Embryonic facial prominence (tissue), 1 donor: ENCODE measurements around the gene IFNL1.
"Not testable (repeated sequence)": the region's sequence is repeated elsewhere in the genome, so short reads cannot be mapped to it uniquely, and the experiment has no call there.

Source experiments
- DNase-seq: peaks from one replicate; pipeline ENCODE4 v3.0.0-alpha.2; 2016; ENCODE audit errors: extremely low spot score

Gene IFNL1

DNA sequence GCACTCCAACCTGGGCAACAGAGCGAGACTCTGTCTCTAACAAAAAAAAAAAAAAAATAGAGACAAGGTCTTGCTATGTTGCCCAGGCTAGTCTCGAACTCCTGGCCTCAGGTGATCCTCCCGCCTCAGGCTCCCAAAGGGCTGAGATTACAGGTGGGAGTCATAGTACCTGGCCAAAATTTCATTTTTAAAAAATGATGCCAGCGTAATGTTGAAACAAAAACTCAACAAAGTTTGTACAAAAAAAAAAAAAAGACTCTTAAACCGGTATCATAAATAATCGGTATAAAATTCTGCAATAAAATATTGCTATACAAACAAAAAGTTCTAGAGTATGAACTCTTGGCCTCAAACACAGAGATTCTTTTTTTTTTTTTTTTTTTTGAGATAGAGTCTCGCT, 36.1 kb downstream of the IFNL1 start:
- DNase-seq = no peak

DNA sequence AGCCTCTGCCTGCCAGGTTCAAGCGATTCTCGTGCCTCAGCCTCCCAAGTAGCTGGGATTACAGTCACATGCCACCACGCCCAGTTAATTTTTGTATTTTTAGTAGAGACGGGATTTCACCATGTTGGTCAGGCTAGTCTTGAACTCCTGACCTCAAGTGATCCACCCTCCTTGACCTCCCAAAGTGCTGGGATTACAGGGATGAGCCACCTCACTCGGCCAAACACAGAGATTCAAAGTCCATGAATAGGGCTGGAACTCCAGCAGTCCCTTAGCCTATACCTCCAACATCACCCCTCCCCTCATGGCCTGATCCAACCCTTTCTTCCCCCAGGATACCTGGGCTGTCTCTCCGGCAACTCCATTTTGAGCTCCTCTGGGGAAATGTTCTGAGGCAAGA, 36.5 kb downstream of the IFNL1 start:
- not testable (repeated sequence) for DNase-seq

DNA sequence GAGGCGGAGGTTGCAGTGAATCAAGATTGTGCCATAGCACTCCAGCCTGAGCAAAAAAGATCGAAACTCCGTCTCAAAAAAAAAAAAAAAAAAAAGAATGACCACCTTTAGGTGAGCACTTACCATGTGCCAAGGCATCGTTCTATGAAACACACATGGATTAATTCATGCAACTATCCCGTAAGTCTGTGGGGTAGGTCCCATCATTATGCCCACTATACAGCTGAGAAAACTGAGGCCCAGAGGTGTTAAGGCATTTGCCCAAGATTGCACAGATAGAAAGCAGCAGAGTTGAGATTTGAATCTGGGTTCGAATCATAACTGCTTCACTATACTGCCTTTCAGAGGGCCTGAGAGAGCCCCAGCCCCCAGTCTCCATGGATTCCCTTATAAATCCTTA, 37.3 kb downstream of the IFNL1 start:
- DNase-seq = no peak

DNA sequence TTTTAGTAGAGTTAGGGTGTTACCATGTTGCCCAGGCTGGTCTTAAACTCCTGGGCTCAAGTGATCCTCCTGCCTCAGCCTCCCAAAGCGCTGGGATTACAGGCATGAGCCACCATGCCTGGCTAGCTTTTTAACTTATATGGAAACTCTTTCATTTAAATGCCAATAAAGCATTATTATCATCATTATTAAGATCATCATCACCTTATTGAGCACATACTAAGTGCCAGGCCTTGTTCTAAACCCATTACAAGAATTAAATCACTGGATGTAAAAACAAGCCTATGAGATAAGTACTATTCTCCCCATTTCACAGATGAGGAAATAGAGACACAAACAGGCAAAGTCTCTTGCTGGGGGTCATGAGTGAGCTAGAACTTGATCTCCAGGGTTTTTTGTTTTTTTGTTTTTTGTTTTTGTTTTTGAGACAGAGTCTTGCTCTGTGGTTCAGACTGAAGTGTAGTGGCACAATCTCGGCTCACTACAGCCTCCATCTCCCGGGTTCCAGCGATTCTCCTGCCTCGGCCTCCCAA, 38.3 kb downstream of the IFNL1 start:
- no peak for DNase-seq

DNA sequence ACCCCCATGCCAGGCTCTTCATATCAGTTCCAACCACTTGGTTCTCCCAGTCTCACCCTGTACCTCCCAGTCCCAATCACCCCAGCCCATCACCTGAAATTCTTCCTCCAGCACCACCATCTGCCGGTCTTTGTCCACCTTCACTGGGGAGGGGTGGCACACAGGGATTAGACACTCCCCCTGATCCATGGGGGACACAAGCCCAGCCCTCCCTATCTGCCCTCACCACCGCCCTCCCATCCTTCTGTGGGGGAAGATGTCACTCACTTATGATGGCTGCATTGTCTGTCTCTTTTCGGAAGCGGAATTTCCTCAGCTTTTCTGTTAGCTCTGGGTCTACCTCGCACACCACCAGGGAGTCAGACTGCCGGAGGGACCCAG, 39.0 kb downstream of the IFNL1 start:
- DNase-seq = no peak

DNA sequence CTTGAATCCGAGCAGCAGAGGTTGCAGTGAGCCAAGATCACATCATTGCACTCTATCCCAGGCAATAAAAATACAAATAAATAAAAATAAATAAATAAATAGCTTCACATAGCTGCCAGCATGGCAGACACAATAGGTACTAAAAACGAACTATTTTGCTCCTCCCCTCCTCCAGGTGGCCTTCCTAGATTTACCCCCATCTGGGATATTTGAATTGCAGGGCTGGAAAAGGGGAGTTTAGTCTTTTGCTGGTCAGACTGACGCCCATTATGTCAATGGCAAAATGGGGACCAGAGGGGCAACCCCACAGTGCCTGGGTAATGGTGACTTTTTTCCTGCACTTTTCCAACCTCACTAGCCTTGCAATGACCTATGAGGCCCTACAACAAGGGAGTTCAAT, 40.3 kb downstream of the IFNL1 start:
- DNase-seq = no peak

DNA sequence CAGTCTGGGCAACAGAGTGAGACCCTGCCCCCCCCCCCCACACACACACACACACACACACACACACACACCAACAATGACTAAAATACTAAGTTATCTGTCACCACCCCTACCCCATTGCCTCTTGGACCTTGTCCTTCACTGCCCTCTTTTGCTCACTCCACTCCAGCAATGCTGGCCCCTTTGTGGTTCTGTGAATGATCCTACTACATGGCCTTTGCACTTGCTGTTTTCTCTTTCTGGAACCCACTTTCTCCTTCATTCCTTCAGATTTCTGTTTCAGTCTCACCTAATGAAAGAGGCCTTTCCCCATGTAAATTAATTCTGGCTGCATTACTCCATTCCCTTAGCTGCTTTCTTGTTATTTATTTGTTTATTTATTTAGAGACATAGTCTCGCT, 43.5 kb downstream of the IFNL1 start:
- DNase-seq = no peak

DNA sequence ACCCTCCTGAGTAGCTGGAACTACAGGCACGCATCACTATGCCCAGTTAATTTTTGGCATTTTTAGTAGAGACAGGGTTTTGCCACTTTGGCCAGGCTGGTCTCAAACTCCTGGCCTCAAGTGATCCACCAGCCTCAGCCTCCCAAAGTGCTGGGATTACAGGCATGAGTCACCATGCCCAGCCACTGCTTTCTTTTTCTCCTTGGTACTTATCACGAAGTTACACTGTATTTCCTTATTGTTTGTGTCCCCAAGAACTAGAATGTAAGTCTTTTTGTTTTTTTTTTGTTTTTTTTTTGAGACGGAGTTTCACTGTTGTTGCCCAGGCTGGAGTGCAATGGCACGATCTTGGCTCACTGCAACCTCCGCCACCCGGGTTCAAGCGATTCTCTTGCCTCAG, 43.9 kb downstream of the IFNL1 start:
- DNase-seq = not testable (repeated sequence)

DNA sequence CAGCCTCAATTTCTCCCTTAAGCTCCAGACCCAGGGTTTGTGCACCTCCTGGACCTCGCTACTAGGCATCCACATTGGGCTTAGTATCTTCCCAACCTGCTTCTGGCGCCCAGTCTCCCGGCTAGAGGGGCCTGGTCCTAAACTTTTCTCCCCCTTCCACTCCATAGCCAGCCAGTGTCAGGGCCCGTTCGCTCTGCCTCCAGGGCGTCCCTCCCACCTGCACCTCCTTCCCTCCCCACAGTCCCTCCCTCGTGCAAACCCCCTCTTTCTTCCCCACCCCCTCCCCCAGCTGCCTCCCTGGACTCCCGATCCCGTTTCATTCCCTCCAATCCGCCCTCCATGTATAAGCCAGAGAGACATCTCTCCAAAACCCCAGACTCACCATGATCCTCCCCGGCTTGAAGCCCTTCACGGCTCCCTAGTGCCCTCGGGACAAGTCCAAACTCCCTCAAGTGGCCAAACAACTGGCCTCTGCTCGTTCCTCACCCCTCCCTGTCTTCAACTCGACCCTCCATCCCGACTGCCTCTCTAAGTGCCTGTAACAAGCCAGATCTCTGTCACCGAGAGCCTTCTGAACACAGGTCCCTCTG, 45.0 kb downstream of the IFNL1 start:
- no peak for DNase-seq

DNA sequence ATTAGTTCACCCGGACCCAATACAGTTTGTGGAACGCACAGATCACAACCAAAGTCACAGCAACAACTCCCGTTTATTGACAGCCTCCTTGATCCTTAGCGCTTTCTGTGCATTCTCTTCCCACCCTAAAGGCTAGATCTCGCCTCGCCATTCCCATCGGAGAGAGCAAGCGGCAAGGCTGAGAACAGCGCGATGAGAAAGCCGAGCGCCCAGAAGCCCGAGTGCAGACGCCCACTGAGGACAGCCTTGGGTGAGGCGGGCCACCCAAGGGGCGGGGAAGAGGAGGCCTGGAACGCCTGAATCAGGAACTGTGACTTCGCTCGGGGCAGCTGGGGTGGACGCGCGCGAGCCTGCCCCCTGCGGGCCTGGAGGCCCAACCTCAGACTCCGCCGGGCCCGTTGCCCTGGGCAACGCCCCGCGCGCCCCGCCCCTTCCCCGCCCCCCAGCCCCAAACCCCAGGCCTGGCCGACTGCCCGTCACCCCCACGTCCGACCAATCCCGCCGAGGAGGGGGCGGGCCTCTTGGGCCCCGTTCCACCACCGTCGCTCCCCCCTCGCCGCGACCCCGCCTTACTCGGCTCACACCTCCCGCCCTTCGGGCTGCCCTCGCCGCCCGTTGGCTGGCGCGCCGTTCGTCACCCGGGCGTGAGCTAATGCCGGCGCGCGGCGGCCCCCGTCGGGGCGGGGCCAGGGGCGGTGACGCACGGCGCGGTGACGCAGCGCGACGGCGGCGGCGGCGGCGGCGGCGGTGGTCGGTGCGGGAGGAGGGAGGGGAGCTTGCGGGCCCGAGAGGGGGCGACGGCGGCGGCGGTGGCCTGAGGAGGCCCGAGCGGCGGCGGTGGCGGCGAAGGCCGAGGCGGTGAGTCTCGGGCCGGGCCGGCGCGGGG, 45.8 kb downstream of the IFNL1 start, which contains the start of gene SAMD4B:
Gene SAMD4B, plus strand, starts transcription at position 703 of the 886 bp plus-strand sequence. CDS start 14,473 bp downstream, outside the sequence.
- DNase-seq = peak; percentile 96

DNA sequence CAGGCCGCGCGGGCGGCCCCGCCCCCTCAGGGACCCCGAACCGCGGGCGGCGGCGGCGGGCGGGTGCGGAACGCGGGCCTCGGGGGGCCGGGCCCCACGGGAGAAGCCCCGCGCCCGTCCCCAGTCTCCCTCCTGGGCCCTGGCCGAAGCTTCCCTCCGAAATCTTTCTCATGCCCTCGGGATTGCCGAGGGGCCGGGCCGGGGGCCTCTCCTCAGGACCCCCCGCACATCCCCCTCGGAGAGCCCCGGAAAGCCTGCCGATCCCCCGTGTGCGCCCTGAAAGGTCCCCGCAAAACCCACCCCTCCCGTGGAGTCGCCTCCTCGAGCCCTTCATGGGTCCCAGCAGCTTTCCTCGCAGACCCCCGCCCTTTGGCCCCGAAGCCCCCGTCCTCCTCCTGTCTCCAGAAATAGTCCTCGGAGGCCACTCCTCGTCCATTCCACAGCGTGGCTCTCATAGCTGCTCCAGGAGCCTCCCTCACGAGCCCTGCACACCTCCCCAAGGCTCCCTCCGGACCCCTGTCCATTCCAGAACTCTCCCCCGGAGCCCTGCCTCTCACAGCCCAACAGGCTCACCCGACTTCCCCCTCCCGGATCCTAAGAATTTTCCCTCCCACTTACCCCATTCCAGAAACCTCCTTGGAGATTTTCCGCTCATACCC, 46.6 kb downstream of the IFNL1 start:
- no peak for DNase-seq

DNA sequence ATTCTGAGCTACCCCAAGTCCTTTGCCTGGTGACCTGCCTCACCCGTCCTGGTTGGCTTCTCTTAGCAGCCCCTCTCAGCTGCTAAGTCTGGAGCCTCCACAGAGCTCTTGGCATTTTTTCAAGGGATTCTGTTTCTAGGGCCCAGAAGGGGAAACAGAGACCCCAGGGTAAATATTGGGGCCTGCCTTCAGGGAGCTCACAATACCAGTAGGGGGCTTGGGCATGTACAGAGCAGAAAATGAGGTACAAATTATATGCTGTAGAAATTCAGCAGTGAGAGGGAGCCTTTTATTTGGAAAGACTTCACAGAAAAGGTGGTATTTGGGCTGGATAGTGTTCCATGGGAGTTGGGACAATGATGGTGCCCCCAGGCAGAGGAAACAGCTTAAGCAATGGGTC, 49.7 kb downstream of the IFNL1 start:
- no peak for DNase-seq

DNA sequence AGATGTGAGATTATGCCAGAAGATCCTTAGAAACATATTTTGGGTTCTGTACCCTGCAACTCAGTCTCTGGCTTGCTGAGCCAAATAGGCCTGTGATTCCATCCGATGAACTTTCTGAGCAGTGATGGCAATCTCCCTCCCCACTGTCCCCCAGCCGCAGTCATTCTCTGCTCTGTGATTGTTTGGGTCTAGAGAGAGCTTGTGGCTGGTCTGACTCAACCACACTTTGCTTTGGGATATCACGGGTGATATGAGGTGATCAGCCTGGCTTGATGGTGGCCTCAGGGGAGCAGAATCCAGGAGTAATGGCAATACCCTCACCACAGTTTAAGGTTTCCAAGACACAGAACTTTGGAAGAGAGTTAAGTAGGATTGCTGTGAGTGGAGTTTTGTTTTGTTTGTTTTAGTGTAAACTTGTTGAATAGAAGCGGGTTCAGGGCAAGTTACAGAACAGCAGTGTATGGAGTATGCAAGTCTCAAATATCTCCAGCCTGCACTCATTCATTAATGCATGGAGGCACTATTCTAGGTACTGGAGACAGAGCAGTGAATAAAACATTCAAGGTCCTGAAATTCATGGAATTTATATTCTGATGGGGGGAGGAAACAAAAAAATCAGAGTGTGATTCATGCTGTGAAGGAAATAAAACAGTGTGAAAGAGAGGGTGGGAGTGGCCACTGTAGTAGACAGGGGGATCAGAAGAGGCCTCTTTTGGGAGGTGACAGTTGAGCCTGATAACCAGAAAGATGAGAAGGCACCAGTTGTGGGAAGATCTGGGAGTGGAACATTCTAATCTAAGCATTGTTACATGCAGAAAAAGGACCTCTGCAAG, 51.3 kb downstream of the IFNL1 start:
- DNase-seq = no peak
